GM19438 (cell line): ENCODE results near the gene COL27A1.

ENCODE experiments used
- ATAC-seq: cut with Tn5 transposase; IDR thresholded peaks from one replicate; pipeline ENCODE4 v1.9.1; 2021; ENCODE audit warnings: low read depth; ENCODE audit not compliant: unreplicated experiment

The COL27A1 gene

GRCh38 chr9:114220061-114220541 is 64.8 kb downstream of the COL27A1 start:
- no peak for ATAC-seq

GRCh38 chr9:114221706-114222465 is 66.5 kb downstream of the COL27A1 start:
- ATAC-seq, result no peak

DNA sequence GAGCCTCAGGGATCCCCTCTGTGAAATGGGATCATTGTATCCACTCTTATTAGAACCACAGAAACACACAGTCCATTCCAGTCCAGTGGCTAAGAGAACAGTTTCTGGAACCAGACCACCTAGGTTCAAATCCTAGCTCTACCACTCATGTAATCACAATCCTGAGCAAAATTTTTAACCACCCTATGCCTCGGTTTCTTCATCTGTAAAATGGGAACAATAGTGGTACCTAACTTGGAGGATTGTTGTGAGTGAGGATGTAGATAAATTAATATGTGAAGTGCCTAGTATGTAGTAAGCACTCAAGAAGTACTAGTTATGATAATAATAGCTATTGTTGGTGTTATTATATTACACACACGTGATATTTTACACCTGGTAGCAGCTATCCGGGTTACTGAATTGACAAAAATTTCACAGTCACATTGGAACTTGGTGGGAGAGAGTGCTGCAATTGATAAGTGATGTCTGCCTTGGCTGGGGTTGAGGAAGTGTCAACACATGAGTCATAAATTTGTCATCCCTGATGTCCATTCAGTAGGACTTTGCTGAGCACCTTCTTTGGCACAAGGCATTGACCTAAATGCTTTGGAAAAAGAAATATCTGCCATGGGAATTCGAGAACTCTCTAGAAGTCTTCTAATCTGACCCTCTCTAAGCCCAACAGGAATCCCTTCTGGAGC is 68.4 kb downstream of the COL27A1 start:
- ATAC-seq, result no peak

GRCh38 chr9:114224247-114224610 is 68.9 kb downstream of the COL27A1 start:
- ATAC-seq, result no peak

DNA sequence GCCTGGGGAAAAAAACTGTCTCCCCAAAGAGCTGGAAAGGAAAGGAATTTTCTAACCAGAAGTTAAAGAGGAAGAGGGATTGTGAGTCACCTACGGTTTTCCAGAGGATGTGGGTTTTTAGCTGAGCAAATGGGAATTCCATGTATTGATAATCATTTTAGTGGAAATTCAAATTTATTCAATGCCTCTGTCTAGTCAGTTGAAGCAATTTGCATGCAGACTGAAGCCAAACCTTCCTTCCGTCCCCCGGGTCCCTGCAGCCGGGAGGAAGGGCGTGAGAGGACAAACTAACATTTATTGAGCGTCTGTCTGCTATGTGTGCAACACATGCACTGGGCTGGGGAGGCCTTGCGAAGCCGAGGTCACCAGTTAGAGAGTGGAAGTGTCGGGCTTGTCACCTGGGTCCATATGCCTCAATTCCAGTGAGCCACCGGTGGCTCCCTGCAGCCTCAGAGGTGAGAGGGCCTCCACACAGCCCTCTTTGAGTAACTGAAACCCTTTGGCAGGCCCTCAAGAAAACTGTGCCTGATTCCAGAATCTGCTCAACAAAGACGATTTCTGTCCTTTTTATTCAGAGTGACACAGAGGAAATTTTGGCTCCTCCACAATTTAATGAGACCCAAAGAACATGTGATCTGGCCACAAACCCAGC is 70.3 kb downstream of the COL27A1 start:
- no peak for ATAC-seq

GRCh38 chr9:114226246-114227055 is 71.1 kb downstream of the COL27A1 start:
- no peak for ATAC-seq

DNA sequence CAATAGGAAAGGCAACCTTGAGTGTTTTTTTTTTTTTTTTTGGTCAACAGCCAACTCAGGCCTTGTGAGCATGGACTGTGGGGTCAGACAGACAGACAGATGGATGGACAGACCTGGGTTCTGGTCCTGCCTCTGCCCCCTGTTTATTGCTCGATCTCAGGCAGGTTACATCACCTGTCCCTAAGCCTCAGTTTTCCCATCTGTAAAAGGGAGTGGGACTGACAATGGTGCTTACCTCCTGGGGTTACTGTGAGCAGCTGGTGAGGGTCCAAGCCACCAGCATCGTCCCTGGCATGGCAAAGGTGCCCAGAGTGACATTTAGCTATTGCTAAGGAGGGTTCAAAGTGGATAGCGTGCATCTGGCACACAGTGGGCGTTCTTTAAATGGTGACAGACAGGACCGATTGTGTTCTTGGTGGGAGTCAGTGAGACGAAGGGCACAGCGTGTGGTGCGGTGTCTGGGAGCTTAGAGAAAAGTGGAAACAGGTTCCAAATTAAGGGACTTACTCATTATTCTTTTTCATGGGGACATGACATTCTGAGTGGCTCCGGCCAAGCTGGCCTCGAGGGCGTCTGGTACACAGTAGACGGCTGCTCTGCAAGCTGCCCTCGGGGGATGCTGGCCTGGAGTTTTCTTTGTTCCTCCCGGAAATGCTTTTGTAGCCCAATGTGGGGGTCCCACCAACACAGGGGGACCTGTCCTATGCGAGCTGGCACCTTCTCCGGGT is 72.1 kb downstream of the COL27A1 start:
- no peak for ATAC-seq

DNA sequence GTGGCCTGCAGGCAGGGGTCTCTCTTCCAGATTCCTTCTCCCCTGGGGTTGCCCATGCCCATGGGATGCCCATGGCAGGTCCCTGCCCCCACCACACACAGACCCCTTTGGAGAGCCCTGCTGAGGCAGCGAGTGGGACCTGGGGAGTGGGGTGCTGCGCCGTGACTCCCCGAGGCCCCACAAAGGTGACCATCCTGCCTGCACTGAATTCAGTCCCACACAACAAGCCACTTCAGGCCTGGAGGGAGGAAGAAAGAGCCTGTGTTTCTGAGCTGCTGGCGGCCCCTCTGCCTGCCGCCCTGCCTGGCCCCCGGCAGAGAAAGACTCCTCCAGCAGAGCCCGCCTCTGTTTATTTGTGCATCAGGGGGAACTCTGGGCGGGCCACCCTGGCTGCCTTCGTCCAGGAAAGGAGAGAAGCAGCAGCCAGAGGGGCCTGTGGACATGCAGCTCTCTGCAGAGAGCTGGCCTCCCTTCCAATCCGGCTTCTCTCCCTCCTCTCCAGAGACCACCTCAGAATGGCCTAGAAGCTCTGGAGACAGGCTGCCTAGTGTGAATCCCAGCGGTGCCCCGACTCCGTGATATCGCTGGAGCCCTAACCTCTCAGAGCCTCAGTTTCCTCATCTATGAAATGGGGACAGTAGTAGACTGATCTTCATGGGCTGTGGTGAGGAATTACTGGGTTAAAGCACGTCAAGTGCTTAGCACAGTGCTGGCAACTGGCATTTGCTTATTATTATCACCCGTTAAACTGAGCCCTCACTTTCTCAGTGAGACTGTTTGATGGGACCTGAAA is 72.9 kb downstream of the COL27A1 start:
- ATAC-seq, result no peak

DNA sequence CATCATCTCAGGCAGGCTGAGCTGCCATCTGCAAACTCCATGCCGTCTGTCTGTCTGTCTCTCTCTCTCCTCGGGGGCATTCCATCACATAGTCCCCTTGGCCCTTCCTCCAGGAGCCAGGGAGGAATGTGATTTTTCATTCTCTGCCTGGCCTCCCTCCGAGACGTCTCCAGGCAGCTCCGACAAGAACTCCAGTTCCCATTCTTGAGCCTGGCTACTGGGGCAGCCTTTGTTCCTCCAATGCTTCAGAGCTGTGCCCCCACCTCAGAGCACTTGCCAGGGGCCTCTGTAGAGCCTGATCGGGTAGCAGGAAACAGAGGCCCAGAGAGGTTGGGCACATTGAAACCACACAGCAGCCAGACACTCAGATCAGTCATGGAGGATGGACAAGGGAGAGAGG is 74.0 kb downstream of the COL27A1 start:
- no peak for ATAC-seq

DNA sequence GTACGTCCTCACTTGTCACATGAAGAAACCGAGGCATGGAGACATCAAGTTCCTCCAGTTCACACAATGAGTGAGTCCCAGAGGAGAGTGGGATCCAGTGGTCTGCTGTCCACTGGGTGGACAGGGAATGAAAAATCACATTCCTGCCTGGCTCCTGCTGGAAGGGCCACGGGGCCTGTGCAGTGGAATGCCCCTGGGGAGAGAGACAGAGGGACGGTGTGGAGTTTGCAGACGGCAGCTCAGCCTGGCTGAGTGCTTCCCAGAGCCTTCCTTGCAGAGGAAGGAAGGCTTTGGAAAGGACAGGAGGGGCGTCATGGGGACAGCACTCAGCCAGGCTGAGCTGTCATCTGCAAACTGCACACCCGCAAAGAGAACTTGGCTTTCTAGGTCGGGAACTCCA is 74.7 kb downstream of the COL27A1 start:
- no peak for ATAC-seq

GRCh38 chr9:114231273-114231672 is 75.9 kb downstream of the COL27A1 start:
- no peak for ATAC-seq

- no peak for ATAC-seq
These were observed 76.5 kb downstream of the COL27A1 start for GRCh38 chr9:114231719-114232449.

GRCh38 chr9:114233491-114234185 is 78.3 kb downstream of the COL27A1 start:
- no peak for ATAC-seq

- ATAC-seq, result no peak
These were observed 79.8 kb downstream of the COL27A1 start for GRCh38 chr9:114235033-114235661.

DNA sequence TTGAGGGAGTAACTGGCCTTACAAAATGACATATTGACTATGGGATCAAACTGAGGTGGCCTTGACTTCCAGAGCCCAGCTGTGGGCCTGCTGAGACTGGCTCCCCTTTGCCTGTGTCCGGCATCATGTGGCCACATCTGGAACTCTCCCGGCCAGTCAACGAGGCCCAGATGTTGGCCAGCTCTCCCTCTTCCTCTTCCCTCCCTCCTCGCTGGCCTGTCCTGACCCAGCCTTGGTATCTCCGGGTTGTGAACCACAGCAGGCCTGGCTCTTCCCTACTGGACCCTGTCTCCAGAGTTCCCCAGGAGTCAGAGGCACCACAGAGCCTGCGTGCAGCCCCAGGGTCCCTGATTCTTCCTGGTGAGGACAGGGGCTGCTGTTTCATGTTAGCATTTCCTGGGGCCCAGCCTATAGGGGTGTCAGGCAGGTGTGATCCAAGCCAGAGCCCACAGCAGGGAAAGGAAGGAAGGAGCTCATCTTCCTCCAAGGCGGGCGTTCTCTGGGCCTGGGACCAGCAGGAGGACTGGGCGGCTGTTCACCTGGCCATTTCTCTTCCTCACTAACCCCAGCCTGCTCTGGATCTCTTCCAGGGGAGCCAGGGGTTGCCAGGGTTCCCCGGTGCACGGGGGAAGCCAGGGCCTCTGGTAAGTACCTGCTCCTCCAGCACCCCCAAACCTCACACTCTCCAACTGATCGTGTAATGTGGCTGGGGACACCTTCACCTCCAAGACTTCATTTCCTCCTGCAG is 81.2 kb downstream of the COL27A1 start:
- no peak for ATAC-seq

GRCh38 chr9:114237247-114237646 is 81.9 kb downstream of the COL27A1 start:
- no peak for ATAC-seq

GRCh38 chr9:114237781-114238180 is 82.4 kb downstream of the COL27A1 start:
- ATAC-seq, result no peak
